ENCODE results near the gene CCN5.

CCN5 gene

DNA sequence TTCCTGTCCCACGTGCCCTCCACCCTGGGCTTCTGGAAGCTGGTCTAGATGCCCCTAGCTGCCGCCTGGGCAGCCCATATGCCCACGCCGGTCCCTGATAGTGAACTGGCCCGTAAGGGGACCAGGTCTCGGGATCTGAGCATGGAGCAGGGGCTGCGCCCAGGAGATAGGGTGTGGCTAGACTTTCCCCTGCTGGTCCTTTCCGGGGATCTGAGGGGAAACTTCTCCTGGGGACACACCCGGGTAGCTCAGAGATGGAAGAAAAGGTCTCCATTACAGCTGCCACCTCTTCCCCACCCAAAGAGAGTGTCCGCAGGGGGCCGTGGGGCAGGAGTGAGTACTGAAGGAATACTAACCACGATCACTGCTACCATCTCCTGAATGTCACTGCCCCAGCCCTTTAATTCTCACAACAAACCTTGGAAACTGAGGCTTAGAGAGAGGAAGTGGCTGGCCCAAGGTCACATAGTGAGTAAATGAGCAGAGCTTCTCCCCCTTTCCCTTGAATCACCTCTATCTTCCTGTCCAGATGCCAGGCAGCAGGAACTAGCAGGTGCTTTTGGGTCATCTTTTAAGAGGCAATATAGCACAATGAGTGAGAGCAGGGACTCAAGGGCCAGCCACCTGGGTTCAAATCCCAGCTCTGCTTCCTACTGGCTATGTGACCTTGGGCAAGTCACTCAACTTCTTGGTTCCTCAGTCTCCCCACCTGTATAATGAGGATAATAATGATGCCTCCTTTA, 11.8 kb upstream of the CCN5 start:
- H3K9me3 Mint-ChIP-seq, result no peaks in the 10 kb centered on the region
- H3K4me3 Mint-ChIP-seq, result no peak overlapping the region
- no peaks in the 10 kb centered on the region for H3K27me3 Mint-ChIP-seq (ENCODE audit: low read depth)
- H3K4me1 Mint-ChIP-seq (ENCODE audit: low read depth), result no peaks in the 10 kb centered on the region
- H3K36me3 Mint-ChIP-seq (ENCODE audit: low read depth), result no peaks in the 10 kb centered on the region
- H3K27ac Mint-ChIP-seq, result no peak overlapping the region

DNA sequence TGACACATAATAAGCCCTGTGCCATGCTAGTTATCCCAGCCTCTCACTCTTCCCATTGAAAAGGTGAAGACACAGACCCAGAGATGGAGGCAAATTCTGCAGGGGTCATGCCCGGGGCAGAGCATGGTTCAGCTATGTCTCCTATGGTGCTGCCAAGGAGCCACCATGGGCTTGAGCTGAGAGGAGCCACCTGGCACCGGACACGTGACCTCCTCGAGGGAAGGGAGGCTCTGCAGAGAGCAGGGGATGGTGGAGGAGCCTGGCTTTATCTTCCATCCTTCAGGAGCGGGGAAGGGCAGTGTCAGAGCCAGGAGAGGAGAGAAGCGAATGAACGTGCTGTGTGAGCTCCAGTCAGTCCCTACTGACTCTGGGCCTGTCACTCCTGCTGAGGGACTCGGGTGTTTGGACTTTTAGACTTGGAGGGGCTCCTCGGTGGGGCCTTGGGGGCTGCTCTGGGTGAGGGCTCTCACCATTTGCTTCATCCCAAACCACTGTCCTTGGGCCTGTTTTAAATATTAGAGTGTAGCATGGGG, 11.1 kb upstream of the CCN5 start:
- H3K4me1 Mint-ChIP-seq (ENCODE audit: low read depth), result no peaks in the 10 kb centered on the region
- no peaks in the 10 kb centered on the region for H3K9me3 Mint-ChIP-seq
- H3K4me3 Mint-ChIP-seq, result no peak overlapping the region
- no peak overlapping the region for H3K27ac Mint-ChIP-seq
- H3K36me3 Mint-ChIP-seq (ENCODE audit: low read depth), result no peaks in the 10 kb centered on the region
- H3K27me3 Mint-ChIP-seq (ENCODE audit: low read depth), result no peaks in the 10 kb centered on the region

DNA sequence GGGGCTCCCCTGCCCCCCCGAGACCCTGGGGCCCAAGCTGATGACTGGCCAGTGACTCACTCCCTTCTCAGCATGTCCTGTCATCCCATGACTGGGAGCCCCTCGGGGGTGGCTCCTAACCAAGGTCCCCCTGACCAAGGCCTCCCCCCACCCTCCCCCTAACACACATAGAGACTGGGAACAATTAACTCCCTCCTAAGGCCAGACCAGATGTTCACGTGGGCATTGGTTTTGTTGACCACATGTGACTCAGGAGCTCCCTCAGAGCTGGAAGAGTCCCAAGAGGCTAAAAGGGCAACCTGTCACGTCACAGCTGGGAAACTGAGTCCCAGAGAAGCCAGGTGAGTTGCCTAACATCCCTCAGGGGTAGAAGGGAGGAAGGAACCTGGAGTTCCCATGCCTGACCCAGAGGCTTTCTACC, 10.6 kb upstream of the CCN5 start:
- H3K4me1 Mint-ChIP-seq (ENCODE audit: low read depth), result no peaks in the 10 kb centered on the region
- H3K27ac Mint-ChIP-seq, result no peak overlapping the region
- no peaks in the 10 kb centered on the region for H3K36me3 Mint-ChIP-seq (ENCODE audit: low read depth)
- H3K27me3 Mint-ChIP-seq (ENCODE audit: low read depth), result no peaks in the 10 kb centered on the region
- no peak overlapping the region for H3K4me3 Mint-ChIP-seq
- no peaks in the 10 kb centered on the region for H3K9me3 Mint-ChIP-seq

DNA sequence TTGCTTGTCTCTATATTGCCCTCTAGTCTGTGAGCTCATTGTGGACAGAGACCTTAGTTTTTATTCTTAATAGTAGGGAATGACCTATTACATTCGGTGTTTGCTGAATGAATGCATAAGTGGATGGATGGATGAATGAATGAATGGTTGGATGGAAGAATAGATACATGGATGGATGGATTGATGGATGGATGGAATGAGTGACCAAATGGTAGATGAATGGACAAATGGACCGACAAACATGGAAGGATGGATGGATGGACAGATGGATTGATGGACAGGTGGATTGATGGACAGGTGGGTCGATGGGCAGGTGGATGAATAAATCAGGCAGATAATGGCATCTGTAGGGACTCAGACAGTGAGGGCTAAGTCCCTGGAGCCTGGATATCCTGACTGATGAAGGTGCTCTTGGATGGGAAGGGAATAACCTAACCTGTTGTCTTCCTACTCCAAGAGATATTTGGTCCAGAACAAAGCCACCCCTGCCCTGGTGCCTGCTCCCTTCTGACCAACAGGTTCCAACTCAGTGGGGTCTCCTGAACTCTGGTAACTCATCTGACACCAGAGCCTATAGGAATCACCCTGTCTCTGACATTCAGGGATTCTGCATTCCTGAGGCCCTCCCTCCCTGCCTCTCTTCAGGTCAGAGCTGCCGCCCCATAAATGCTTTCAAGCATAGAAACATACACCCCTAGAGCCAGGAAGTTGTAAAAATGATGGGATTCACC, 9.6 kb upstream of the CCN5 start:
- Mint-ChIP-seq H3K27me3 (ENCODE audit: low read depth) (no peaks in the 10 kb centered on the region), H3K4me1 (ENCODE audit: low read depth) (no peaks in the 10 kb centered on the region), H3K27ac (no peak overlapping the region), H3K4me3 (no peak overlapping the region), H3K36me3 (ENCODE audit: low read depth) (no peaks in the 10 kb centered on the region), H3K9me3 (no peaks in the 10 kb centered on the region)

DNA sequence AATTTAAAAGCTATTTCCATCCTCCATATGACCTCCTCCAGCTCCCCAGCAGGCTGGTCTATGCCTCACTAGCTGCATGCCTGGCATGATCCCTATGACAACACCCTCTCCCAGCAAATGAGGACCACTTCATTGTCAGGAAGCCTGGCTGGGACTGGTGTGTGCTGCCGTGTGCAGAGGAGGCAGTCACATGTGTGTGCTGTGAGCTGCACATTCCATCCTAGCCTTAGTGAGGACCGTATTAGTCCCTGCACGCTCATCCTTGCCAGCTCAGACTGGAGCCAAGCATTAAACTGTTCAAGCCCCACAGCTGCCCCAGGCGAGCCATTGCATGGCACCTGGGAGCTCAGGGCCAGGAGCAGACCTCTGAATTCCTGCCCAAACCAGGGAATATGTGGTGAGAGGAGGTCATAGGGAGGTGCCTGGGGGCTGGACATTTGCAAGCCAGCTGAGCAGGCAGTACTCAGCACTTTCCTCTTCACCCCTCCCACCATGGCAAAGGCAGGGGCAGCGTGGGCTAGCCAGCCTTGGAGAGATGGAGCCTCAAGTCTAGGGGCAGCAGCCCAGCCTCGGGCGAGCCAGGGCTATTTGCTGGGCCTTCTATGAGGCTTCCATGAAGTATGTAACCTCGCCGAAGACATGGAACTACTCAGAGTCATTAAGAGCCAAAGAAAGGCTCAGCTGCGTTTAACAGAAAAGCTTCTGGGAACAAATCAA, 8.7 kb upstream of the CCN5 start:
- Mint-ChIP-seq H3K27ac (no peak overlapping the region), H3K4me3 (no peak overlapping the region), H3K27me3 (ENCODE audit: low read depth) (no peaks in the 10 kb centered on the region), H3K9me3 (no peaks in the 10 kb centered on the region), H3K4me1 (ENCODE audit: low read depth) (no peaks in the 10 kb centered on the region), H3K36me3 (ENCODE audit: low read depth) (no peaks in the 10 kb centered on the region)

DNA sequence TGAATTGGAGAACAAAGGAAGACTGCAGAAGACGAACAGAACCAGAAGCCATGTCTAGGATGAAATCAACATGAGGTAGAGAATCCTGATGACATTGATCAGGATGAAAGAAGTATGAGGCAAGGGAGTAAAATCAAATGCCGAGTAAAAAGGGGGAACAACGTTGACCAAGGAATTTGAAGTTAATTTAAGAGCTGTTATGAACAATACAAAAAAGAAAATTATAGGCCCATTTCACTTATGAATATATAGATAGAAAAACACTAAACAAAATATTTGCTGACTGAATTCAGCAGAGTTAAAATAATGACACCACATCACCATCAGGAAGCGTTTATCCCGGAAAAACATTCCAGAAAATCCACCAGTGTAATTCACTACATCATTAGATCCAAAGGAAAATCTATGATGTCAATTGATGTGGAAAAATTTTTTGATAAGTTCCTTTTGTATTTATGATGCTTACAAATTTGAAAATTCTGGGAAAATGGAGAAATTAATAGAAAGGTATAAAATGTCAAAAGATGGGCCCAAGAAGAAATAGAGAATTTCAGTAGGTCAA, 8.1 kb upstream of the CCN5 start:
- H3K4me1 Mint-ChIP-seq (ENCODE audit: low read depth), result no peaks in the 10 kb centered on the region
- peaks cover 6% of the 10 kb centered on the region for H3K27me3 Mint-ChIP-seq (ENCODE audit: low read depth)
- no peak overlapping the region for H3K27ac Mint-ChIP-seq
- H3K36me3 Mint-ChIP-seq (ENCODE audit: low read depth), result no peaks in the 10 kb centered on the region
- H3K4me3 Mint-ChIP-seq, result no peak overlapping the region
- no peaks in the 10 kb centered on the region for H3K9me3 Mint-ChIP-seq

DNA sequence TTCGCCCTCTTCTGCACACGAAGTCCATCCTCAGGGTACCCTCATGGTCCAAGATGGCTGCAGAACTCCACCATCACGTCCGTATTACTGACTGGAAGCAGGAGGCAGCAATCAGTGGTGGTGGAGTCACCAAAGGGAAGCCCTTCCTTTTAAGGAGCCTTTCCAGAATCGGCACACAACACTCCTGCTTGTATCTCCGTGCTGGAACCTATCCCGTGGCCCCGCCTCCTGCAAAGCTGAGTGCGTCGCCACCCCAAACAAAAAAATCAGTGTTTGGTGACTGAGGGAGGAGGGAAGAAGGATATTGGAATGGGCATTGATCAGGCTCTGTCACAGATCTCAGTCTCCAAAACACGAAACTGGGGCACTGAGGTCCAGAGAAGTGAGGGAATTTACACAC, 5.8 kb upstream of the CCN5 start:
- Mint-ChIP-seq H3K27ac (no peak overlapping the region), H3K4me3 (no peak overlapping the region), H3K4me1 (ENCODE audit: low read depth) (no peaks in the 10 kb centered on the region), H3K9me3 (no peaks in the 10 kb centered on the region), H3K27me3 (ENCODE audit: low read depth) (peaks cover 6% of the 10 kb centered on the region), H3K36me3 (ENCODE audit: low read depth) (no peaks in the 10 kb centered on the region)

DNA sequence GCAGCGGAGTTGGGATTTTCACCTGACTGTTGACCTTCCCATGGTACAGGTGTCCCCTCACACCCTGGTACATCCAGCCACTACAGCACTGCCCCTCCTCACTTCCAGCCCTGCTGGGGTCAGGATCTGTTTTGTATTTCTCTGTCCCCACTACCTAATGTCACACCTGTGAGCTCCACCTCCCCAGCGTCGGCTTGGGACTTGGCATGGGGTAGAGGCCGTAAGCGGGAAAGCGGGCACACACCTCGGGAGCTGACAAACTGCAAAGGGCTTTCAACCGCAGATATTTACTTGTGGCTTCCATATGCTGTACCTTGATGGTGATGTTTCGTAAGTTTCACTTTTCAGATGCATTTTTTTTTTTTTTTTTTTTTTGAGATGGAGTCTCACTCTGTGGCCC, 5.4 kb upstream of the CCN5 start:
- no peaks in the 10 kb centered on the region for H3K9me3 Mint-ChIP-seq
- H3K4me3 Mint-ChIP-seq, result no peak overlapping the region
- no peaks in the 10 kb centered on the region for H3K4me1 Mint-ChIP-seq (ENCODE audit: low read depth)
- no peaks in the 10 kb centered on the region for H3K36me3 Mint-ChIP-seq (ENCODE audit: low read depth)
- peaks cover 6% of the 10 kb centered on the region for H3K27me3 Mint-ChIP-seq (ENCODE audit: low read depth)
- no peak overlapping the region for H3K27ac Mint-ChIP-seq

DNA sequence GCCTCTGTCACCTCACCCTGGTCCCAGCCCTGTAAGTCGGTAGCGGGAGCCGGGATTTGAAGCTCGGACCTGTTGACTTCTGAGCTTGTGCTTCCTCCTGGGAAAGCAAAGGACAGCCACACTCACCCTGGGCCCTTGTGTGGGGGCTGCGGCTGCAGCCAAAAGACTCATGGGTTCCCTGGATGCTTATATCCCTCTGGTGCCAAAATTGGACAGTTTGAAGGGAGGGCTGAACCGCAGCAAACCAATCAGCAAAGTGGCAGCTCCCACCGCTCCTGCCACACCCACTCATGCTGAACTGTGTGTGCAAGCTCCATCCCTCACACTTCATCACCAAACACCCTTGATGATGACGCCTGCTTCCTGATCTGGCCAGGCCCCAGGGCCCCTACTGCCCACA, 3.9 kb upstream of the CCN5 start:
- no peaks in the 10 kb centered on the region for H3K4me1 Mint-ChIP-seq (ENCODE audit: low read depth)
- no peaks in the 10 kb centered on the region for H3K36me3 Mint-ChIP-seq (ENCODE audit: low read depth)
- H3K9me3 Mint-ChIP-seq, result no peaks in the 10 kb centered on the region
- no peak overlapping the region for H3K27ac Mint-ChIP-seq
- peaks cover 6% of the 10 kb centered on the region for H3K27me3 Mint-ChIP-seq (ENCODE audit: low read depth)
- no peak overlapping the region for H3K4me3 Mint-ChIP-seq

DNA sequence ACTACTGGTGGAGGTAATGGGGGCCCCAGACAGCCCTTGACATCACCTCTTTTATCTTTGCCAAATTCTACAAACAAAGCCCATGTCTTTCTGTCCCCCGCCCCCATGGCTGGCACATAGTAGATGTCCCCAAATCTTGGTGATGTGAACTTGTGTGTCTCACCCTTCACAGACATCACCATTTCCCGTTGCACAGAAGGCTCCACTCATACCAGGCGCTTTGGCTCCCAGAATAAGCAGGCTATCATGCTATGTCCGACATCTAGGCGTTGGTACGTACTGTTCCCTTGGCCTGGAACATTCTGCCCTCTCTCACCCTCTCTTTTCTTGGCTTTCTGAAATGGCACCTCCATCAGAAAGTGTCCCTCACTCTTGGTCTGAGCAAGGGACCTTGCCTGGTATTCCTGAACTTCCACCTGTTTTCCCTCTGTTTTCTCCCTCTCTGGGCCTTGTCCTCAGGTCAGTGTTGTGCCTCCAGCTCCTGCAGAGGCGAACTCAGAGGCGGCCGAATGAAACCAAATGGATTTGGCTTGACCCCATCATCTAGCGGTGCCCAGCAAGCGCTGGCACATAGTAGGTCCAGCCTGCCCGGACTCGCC, 968 bp upstream of the CCN5 start:
- Mint-ChIP-seq H3K27me3 (ENCODE audit: low read depth) (peaks cover 6% of the 10 kb centered on the region), H3K4me1 (ENCODE audit: low read depth) (no peaks in the 10 kb centered on the region), H3K27ac (no peak overlapping the region), H3K9me3 (no peaks in the 10 kb centered on the region), H3K4me3 (no peak overlapping the region), H3K36me3 (ENCODE audit: low read depth) (no peaks in the 10 kb centered on the region)

DNA sequence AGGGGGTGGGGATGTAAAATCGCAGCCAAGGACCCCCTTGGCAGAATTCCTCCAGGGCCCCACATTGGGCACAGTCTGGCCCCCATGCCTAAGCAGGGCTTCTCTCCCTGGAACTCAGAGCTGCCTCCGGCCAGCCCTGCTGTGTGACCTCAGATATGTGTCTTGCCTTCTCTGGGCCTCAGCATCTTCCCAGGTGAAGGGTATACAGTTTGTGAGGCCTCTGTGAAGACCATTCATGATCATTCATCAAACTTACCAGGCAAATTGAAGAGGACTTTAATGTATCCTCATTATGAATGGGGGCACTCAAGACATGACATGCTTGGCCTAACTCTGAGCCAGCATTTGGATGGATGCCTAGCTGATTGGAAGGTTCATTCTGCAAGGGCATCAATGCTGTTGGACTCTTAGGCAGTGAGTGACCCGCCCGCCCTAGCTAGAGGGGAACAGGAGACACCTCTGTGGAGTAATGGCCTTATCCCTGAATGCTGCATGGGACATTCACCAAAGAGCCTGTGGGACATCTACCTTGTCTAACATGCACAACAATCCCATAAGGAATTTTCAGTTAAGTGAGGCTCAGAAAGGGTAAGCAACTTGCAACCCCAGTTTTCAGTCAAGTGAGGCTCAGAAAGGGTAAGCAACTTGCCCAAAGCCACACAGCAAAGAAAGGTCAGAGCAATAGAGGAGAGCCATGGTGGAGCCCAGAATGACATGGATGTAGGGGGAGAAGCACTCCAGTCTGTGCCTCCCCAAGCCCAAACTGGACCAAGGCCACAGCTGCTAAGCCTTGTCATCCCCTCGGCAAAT, 535 bp downstream of the CCN5 start:
- H3K9me3 Mint-ChIP-seq, result no peaks in the 10 kb centered on the region
- H3K4me1 Mint-ChIP-seq (ENCODE audit: low read depth), result no peaks in the 10 kb centered on the region
- H3K27me3 Mint-ChIP-seq (ENCODE audit: low read depth), result peaks cover 6% of the 10 kb centered on the region
- no peak overlapping the region for H3K4me3 Mint-ChIP-seq
- H3K27ac Mint-ChIP-seq, result no peak overlapping the region
- no peaks in the 10 kb centered on the region for H3K36me3 Mint-ChIP-seq (ENCODE audit: low read depth)

DNA sequence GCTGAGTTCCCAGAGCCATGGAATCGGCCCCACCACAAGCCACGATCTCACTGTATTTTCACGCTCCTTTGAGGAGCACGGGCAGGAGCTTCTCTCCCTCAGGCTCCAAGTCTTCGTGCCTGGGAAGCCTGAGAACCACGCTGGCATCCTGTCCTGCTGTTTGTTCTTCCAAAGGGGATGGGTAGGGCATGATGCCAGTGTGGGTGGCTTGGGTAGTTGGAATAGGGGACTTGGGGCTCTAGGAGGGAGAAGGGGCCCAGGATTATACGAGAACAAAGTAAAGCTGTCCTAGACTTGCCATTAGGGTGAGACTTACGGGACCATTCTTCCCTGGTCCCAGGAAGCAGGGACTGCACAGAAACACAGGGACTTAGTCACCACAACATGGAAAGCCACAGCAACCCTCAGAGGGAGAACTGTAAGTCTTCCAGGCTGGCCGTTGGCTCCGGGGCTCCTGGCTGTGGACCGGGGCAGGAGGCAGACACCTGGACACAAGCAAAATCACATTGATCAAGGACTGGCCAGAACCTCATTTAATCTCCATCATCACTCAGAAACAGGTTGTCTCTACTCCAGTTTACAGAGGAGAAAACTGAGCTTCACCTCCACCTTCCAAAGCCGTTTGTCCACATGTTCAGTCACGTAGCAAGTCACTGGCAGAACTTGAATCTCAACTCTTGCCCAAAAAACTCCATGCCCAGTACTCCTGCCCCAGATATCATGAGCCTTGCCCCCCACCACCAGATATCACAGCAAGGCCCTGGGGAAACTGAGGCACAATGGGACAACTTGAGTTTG, 1.3 kb downstream of the CCN5 start:
- Mint-ChIP-seq H3K27me3 (ENCODE audit: low read depth) (peaks cover 6% of the 10 kb centered on the region), H3K27ac (no peak overlapping the region), H3K9me3 (no peaks in the 10 kb centered on the region), H3K36me3 (ENCODE audit: low read depth) (no peaks in the 10 kb centered on the region), H3K4me1 (ENCODE audit: low read depth) (no peaks in the 10 kb centered on the region), H3K4me3 (no peak overlapping the region)

DNA sequence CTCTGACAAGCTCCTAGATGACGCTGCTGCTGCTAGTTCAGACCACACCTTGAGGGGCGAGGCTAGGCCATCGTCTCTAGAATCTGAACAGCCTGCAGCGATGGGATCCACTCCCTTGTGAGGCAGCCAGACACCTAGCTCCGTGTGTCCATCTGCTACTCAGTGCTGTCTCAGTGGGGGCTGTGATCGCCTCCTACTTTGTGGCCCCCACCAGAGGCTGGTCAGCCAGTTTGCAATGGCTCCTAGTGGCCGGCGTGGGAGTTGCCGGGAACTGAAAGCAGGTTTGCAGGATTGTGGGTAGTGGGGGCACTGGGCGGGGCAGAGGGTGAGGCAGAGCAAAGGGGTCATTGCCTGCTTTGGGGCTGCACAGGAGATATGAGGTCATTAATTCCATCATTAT, 2.8 kb downstream of the CCN5 start:
- Mint-ChIP-seq H3K4me1 (ENCODE audit: low read depth) (no peaks in the 10 kb centered on the region), H3K36me3 (ENCODE audit: low read depth) (no peaks in the 10 kb centered on the region), H3K4me3 (no peak overlapping the region), H3K27me3 (ENCODE audit: low read depth) (no peaks in the 10 kb centered on the region), H3K9me3 (no peaks in the 10 kb centered on the region), H3K27ac (no peak overlapping the region)

All from T-helper 1 cell treated with Interleukin-12 subunit alpha and Interleukin-12 subunit beta and Interleukin-4 antibody, amounts not matched to agents 30 μg/mL and 1 μg/mL, for 36 hours (primary cell).